ENCODE results near the gene TMTC2. TPM values are rescaled to one million over a fixed set of nuclear protein-coding genes. Genes with fewer than 3 reads are reported as not detected.
A peak's percentile ranks its signal among the peaks of the same experiment; 100 is the strongest.

TMTC2 gene
- total RNA-seq, 1 donor from 2014 or later: 25.5 TPM

DNA sequence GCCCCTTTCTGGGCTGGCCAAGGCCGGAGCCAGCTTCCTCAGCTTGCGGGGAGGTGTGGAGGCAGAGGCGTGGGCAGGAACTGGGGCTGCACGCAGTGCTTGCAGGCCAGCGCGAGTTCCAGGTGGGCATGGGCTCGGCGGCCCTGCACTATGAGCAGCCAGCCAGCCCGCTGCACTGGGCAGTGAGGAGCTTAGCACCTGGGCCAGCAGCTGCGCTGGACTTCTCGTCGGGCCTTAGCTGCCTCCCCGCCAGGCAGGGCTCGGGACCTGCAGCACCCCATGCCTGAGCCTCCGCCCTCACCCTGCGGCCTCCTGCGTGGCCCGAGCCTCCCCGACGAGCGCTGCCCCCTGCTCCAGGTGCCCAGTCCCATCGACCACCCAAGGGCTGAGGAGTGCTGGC lies 42.0 kb downstream of the TMTC2 start:
- H3K9ac ChIP-seq: no peak overlapping the region
- H3K27ac ChIP-seq: no peak overlapping the region
- no peaks in the 10 kb centered on the region for H3K36me3 ChIP-seq
- H3K4me1 ChIP-seq: peaks cover 9% of the 10 kb centered on the region
- H3K4me3 ChIP-seq: no peak overlapping the region
- Mint-ChIP-seq H3K4me1 (peaks cover 7% of the 10 kb centered on the region), H3K27me3 (ENCODE audit: insufficient read depth, low read depth) (no peaks in the 10 kb centered on the region), H3K36me3 (peaks cover 11% of the 10 kb centered on the region), H3K9me3 (peaks cover 5% of the 10 kb centered on the region), H3K27ac (no peak overlapping the region), H3K4me3 (no peak overlapping the region)
- DNase-seq (ENCODE audit: low spot score): no peak
- no peak overlapping the region for H2AFZ ChIP-seq (replicated peaks)
- H3K4me2 ChIP-seq: no peak overlapping the region
- TF ChIP-seq EZH2phosphoT487 (IDR thresholded peaks at IDR 0.05): no peak
- TF ChIP-seq EZH2 (IDR thresholded peaks at IDR 0.05): no peak
- TF ChIP-seq, protein P1, sequence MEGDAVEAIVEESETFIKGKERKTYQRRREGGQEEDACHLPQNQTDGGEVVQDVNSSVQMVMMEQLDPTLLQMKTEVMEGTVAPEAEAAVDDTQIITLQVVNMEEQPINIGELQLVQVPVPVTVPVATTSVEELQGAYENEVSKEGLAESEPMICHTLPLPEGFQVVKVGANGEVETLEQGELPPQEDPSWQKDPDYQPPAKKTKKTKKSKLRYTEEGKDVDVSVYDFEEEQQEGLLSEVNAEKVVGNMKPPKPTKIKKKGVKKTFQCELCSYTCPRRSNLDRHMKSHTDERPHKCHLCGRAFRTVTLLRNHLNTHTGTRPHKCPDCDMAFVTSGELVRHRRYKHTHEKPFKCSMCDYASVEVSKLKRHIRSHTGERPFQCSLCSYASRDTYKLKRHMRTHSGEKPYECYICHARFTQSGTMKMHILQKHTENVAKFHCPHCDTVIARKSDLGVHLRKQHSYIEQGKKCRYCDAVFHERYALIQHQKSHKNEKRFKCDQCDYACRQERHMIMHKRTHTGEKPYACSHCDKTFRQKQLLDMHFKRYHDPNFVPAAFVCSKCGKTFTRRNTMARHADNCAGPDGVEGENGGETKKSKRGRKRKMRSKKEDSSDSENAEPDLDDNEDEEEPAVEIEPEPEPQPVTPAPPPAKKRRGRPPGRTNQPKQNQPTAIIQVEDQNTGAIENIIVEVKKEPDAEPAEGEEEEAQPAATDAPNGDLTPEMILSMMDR (IDR thresholded peaks at IDR 0.05): no peak
- no peaks in the 10 kb centered on the region for H3K27me3 ChIP-seq
- no peaks in the 10 kb centered on the region for H3F3A ChIP-seq (ENCODE audit: low read depth)
- no peaks in the 10 kb centered on the region for H3K9me3 ChIP-seq (ENCODE audit: low read depth)
- H3K79me2 ChIP-seq (ENCODE audit: low read depth): no peaks in the 10 kb centered on the region
- no peaks in the 10 kb centered on the region for H4K20me1 ChIP-seq (ENCODE audit: low read depth)

DNA sequence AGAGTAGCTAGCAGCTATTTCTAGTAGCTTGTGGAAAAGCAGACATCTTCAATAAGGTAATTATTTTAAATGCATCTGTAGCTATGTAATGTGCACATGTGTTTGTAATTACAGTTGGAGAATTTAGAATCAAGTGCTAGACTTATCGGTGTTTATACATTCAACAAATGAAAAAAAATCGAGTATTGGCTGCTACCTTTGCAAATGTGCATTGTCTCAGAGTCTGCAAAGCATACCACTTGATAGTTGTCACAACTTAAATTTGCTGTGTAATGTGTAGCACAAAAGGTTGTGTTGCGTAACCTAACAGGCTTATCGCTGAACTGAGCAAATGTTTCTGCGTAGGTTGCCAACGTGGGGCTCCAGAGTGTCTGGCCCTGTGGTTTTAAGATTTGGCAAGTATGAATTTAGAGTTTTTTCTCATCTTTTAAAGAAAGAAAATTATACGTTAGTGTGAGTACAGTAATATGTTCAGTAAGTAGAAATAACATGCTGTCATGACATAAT lies 44.3 kb downstream of the TMTC2 start:
- Histone ChIP-seq H4K20me1 (ENCODE audit: low read depth) (no peaks in the 10 kb centered on the region), H3K27me3 (no peaks in the 10 kb centered on the region), H3K4me2 (no peak overlapping the region), H3K27ac (no peak overlapping the region), H3K9ac (no peak overlapping the region), H3K9me3 (ENCODE audit: low read depth) (no peaks in the 10 kb centered on the region), H3K79me2 (ENCODE audit: low read depth) (no peaks in the 10 kb centered on the region), H3K36me3 (no peaks in the 10 kb centered on the region), H3K4me1 (peaks cover 9% of the 10 kb centered on the region), H3F3A (ENCODE audit: low read depth) (no peaks in the 10 kb centered on the region), H3K4me3 (no peak overlapping the region), H2AFZ (replicated peaks) (no peak overlapping the region)
- peaks cover 3% of the 10 kb centered on the region for H3K9me3 Mint-ChIP-seq
- H3K4me3 Mint-ChIP-seq: no peak overlapping the region
- H3K4me1 Mint-ChIP-seq: peaks cover 7% of the 10 kb centered on the region
- DNase-seq (ENCODE audit: low spot score): no peak
- H3K27me3 Mint-ChIP-seq (ENCODE audit: insufficient read depth, low read depth): no peaks in the 10 kb centered on the region
- no peak for TF ChIP-seq EZH2phosphoT487 (IDR thresholded peaks at IDR 0.05)
- no peak for TF ChIP-seq EZH2 (IDR thresholded peaks at IDR 0.05)
- TF ChIP-seq, protein P1 (IDR thresholded peaks at IDR 0.05): no peak
- no peak overlapping the region for H3K27ac Mint-ChIP-seq
- peaks cover 13% of the 10 kb centered on the region for H3K36me3 Mint-ChIP-seq

DNA sequence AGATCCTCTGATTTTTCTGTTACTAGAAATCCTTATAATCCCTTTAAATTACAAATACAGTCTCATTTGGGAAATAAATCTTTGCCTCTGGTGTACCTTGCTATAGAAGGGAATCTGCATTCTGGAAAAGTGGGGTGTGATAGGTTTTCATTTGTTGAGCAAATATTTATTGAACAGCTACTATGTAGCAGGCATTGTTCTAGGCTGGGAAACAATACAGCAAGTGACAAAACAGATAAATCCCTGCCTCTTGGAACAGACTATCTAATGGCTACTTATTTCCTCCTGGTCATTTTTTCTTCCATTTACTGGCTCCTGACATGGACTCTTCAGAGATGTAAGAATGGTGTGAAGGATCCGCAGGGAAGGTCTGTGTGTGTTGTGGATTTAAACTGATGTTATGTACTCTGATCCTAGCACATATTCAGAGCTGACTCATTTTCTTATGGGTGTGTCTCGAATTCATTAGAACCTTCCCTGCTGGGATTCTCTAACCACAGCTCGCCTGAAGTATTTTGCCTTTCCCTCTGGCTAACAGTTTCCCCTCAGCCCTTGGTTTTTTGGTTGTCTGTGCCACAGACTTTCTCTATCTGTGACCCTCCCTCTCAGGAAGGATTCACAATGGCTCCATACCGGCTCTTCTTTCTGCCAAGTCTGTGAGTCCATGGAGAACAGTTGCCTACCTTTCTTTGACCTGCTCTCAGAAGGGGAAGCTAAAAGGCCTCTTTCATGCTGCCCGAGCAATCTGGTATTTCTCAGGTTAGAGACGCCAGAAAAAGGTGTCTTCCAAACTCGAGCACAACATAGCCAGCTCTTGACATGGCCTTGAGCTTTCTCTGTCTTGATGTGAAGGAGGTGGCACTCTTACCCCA lies 53.7 kb downstream of the TMTC2 start:
- H2AFZ ChIP-seq (replicated peaks): no peak overlapping the region
- H3K27ac ChIP-seq: no peak overlapping the region

More for the DNA sequence above, 53.7 kb downstream of the TMTC2 start:
- no peaks in the 10 kb centered on the region for H3K9me3 ChIP-seq (ENCODE audit: low read depth)
- H3K79me2 ChIP-seq (ENCODE audit: low read depth): no peaks in the 10 kb centered on the region
- Mint-ChIP-seq H3K27me3 (ENCODE audit: insufficient read depth, low read depth) (peaks cover 3% of the 10 kb centered on the region), H3K4me3 (no peak overlapping the region), H3K9me3 (no peaks in the 10 kb centered on the region), H3K4me1 (peaks cover 15% of the 10 kb centered on the region), H3K27ac (peak overlapping the region; percentile 23), H3K36me3 (peaks cover 17% of the 10 kb centered on the region)
- no peak for DNase-seq (ENCODE audit: low spot score)
- H3K4me3 ChIP-seq: no peak overlapping the region
- no peak overlapping the region for H3K4me2 ChIP-seq
- H3F3A ChIP-seq (ENCODE audit: low read depth): peaks cover 4% of the 10 kb centered on the region
- H3K36me3 ChIP-seq: no peaks in the 10 kb centered on the region
- H3K27me3 ChIP-seq: no peaks in the 10 kb centered on the region
- no peak overlapping the region for H3K9ac ChIP-seq
- TF ChIP-seq EZH2 (IDR thresholded peaks at IDR 0.05): no peak
- TF ChIP-seq EZH2phosphoT487 (IDR thresholded peaks at IDR 0.05): no peak
- TF ChIP-seq, protein P1 (IDR thresholded peaks at IDR 0.05): no peak
- peaks cover 5% of the 10 kb centered on the region for H3K4me1 ChIP-seq
- H4K20me1 ChIP-seq (ENCODE audit: low read depth): no peaks in the 10 kb centered on the region
